HEK293T (cell line): ENCODE measurements around the gene GSPT1.

ENCODE experiments used
- CTCF ChIA-PET: fragments of 350-600 bp; formaldehyde crosslinking; extraction: SDS; loops from one replicate; lab custom pipeline; 2021; ENCODE audit warnings: antibody characterized with exemption, inconsistent platforms; lab: Yijun Ruan, JAX
- POLR2A ChIA-PET: fragments of 350-600 bp; formaldehyde crosslinking; extraction: SDS; loops from one replicate; lab custom pipeline; 2020; ENCODE audit warnings: antibody characterized with exemption, inconsistent platforms; lab: Yijun Ruan, JAX
- DNase-seq: peaks from one replicate; pipeline ENCODE4 v3.0.0; 2012; ENCODE audit warnings: mixed read lengths; ENCODE audit errors: extremely low spot score
- ARNT ChIP-seq: fragments of 450-650 bp; IDR thresholded peaks from 2 replicates; pipeline ENCODE4 v1.6.1; 2017; ENCODE audit warnings: mild to moderate bottlenecking
- BHLHE40 ChIP-seq: fragments of 450-650 bp; IDR thresholded peaks from 2 replicates; pipeline ENCODE4 v1.6.1; 2016; ENCODE audit warnings: mild to moderate bottlenecking, moderate library complexity, borderline replicate concordance
- CTBP1 ChIP-seq: fragments of 450-650 bp; IDR thresholded peaks from 2 replicates; pipeline ENCODE4 v1.6.1; 2016; ENCODE audit warnings: borderline replicate concordance
- ELF4 ChIP-seq: fragments of 450-650 bp; IDR thresholded peaks from 2 replicates; pipeline ENCODE4 v1.6.1; 2017; ENCODE audit warnings: antibody characterized with exemption
- FOXA1 ChIP-seq: fragments of 450-650 bp; IDR thresholded peaks from 2 replicates; pipeline ENCODE4 v1.6.1; 2016; ENCODE audit warnings: mild to moderate bottlenecking
- FOXK2 ChIP-seq: fragments of 450-650 bp; IDR thresholded peaks from 2 replicates; pipeline ENCODE4 v1.6.1; 2016; ENCODE audit warnings: mild to moderate bottlenecking
- FOXM1 ChIP-seq: fragments of 450-650 bp; IDR thresholded peaks from 2 replicates; pipeline ENCODE4 v1.6.1; 2017; ENCODE audit warnings: mild to moderate bottlenecking, borderline replicate concordance
- HDGF ChIP-seq: fragments of 450-650 bp; IDR thresholded peaks from 2 replicates; pipeline ENCODE4 v1.6.1; 2017; ENCODE audit warnings: antibody characterized with exemption, borderline replicate concordance
- L3MBTL2 ChIP-seq: fragments of 450-650 bp; conservative IDR thresholded peaks from 2 replicates; pipeline ENCODE4 v1.6.1; 2016; ENCODE audit warnings: mild to moderate bottlenecking
- LEF1 ChIP-seq: fragments of 450-650 bp; IDR thresholded peaks from 2 replicates; pipeline ENCODE4 v1.6.1; 2017; ENCODE audit warnings: mild to moderate bottlenecking, borderline replicate concordance
- NFRKB ChIP-seq: fragments of 450-650 bp; IDR thresholded peaks from 2 replicates; pipeline ENCODE4 v1.6.1; 2016; ENCODE audit warnings: mild to moderate bottlenecking, moderate library complexity
- PKNOX1 ChIP-seq: fragments of 450-650 bp; IDR thresholded peaks from 2 replicates; pipeline ENCODE4 v1.6.1; 2016
- SP1 ChIP-seq: fragments of 450-650 bp; IDR thresholded peaks from 2 replicates; pipeline ENCODE4 v1.6.1; 2017
- SUZ12 ChIP-seq: fragments of 450-650 bp; IDR thresholded peaks from 2 replicates; pipeline ENCODE4 v1.6.1; 2016; ENCODE audit warnings: mild to moderate bottlenecking
- TARDBP ChIP-seq: fragments of 450-650 bp; IDR thresholded peaks from 2 replicates; pipeline ENCODE4 v1.6.1; 2016
- ZNF384 ChIP-seq: fragments of 450-650 bp; IDR thresholded peaks from 2 replicates; pipeline ENCODE4 v1.6.1; 2016

Gene GSPT1

DNA sequence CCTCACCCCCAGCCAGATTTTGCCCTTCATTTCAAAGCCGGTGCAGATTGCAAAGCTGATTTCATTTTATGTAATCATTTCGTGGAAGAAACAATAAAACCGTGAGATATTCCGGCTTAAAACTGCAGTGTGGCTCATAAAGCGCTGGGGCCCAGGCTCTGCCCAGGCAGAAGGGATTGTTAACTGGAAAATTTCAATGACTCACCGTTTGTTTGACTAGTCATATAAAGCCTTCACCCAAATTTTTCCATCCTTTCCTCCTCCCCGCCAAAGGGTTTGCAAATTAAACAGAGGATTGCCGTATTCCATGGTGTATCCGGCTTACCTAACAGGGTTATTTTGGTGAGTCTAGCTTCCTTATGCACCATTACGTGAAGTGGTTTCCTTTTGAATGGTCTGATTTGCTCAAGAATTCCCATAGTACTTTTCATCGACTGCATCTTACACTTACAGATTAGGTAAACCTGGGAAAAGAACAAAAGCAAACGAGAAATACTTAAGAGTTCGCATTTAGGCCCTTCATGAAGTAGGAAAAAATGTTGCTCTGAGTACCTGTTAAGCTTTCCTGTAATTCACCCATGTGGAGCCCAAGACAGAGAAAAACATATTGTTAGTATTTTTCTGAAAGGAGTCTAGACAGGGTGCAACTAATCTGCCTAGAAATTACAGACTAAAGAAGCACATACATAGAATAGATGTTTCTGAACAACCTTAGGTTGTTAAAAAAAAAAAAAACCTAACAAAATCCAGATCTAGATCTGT lies 949 bp upstream of the GSPT1 start:
- ChIA-PET POLR2A (interaction anchor here (0.8 to 1.6 kb wide), 5 partner anchors 16 to 151 kb away, joined by 3 to 6 read pairs (median 4); partner anchors contain the start of gene SNX29), CTCF (interaction anchor here (0.6 to 1.9 kb wide), 3 partner anchors 33 to 356 kb away, joined by 3 to 9 read pairs (median 3); no protein-coding TSS in a partner anchor)
- no peak for TF ChIP-seq SP1
- no peak for TF ChIP-seq HDGF
- no peak for TF ChIP-seq ARNT
- TF ChIP-seq FOXA1: no peak
- TF ChIP-seq L3MBTL2: no peak
- no peak for TF ChIP-seq PKNOX1
- no peak for TF ChIP-seq FOXK2
- TF ChIP-seq ELF4: no peak
- DNase-seq: peak; percentile 51

- peak; percentile 17 for DNase-seq
- ChIA-PET CTCF (interaction anchor here (1.0 to 1.9 kb wide), 2 partner anchors 46 to 152 kb away, joined by 3 to 9 read pairs; no protein-coding TSS in a partner anchor), POLR2A (interaction anchor here (1.5 to 1.6 kb wide), 3 partner anchors 44 to 153 kb away, joined by 3 to 6 read pairs (median 4); partner anchors contain the start of gene SNX29)
- TF ChIP-seq BHLHE40 (no peak), ELF4 (no peak), LEF1 (no peak), TARDBP (no peak), L3MBTL2 (no peak), HDGF (no peak), ZNF384 (no peak), FOXK2 (no peak), NFRKB (no peak), CTBP1 (no peak), ARNT (no peak), FOXA1 (no peak), FOXM1 (no peak), SP1 (no peak), SUZ12 (no peak), PKNOX1 (no peak)
Observed at GRCh38 chr16:11915114-11915643, 577 bp downstream of the GSPT1 start.

- peak; percentile 24 for DNase-seq
- no peak for TF ChIP-seq SUZ12
- no peak for TF ChIP-seq ELF4
- no peak for TF ChIP-seq L3MBTL2
- no peak for TF ChIP-seq FOXK2
- TF ChIP-seq FOXA1: no peak
- TF ChIP-seq FOXM1: no peak
- TF ChIP-seq NFRKB: no peak
- no peak for TF ChIP-seq SP1
- no peak for TF ChIP-seq ZNF384
- TF ChIP-seq HDGF: no peak
- TF ChIP-seq PKNOX1: no peak
- TF ChIP-seq LEF1: no peak
- TF ChIP-seq TARDBP: no peak
- no peak for TF ChIP-seq BHLHE40
- no peak for TF ChIP-seq ARNT
- TF ChIP-seq CTBP1: no peak
- POLR2A ChIA-PET: no interaction called here
- CTCF ChIA-PET: interaction anchor here (0.6 to 0.7 kb wide), 2 partner anchors 65 to 74 kb away, joined by 3 read pairs; no protein-coding TSS in a partner anchor
Observed at GRCh38 chr16:11914210-11915113, 1.3 kb downstream of the GSPT1 start.

DNA sequence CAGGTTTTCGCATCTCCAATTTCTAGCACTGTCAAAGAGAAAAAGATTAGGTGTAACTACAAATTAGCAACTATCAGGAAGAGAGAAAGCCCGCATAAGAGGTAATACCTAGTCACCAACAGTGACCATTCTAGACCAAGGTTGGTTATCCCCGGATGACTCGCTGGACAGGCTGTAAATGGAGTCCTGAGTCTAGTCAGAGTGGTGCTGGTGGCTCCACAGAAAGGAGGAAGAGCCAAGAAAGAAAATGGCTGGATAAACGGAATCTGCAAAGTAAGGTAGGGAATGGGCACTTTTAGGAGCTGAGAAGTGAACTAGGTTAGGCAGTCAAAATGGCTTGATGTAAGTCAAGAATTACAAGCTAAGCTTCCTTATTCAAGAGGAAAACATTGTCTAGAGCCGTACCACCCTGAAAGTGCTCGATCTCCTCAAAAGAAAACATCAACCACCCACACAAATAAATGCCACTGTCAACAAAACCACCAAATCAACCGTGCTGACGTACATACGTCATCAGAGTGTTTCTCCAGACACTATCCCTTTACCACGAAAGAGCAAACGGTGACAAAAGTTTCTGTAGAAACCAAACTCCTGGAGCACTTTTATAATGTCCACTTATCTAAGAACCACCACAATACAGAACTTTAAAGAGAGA lies 2.2 kb downstream of the GSPT1 start:
- DNase-seq: no peak
- TF ChIP-seq LEF1: no peak
- TF ChIP-seq BHLHE40: no peak
- TF ChIP-seq FOXM1: no peak
- no peak for TF ChIP-seq ELF4
- TF ChIP-seq TARDBP: no peak
- TF ChIP-seq FOXK2: no peak
- no peak for TF ChIP-seq HDGF
- no peak for TF ChIP-seq NFRKB
- no peak for TF ChIP-seq FOXA1
- TF ChIP-seq ZNF384: no peak
- TF ChIP-seq ARNT: no peak
- no peak for TF ChIP-seq SUZ12
- TF ChIP-seq CTBP1: no peak
- TF ChIP-seq L3MBTL2: no peak
- no peak for TF ChIP-seq SP1
- TF ChIP-seq PKNOX1: no peak
- ChIA-PET POLR2A (interaction anchor here (1.4 kb wide), 1 partner anchor 14 kb away, joined by 4 read pairs; no protein-coding TSS in a partner anchor), CTCF (interaction anchor here (0.6 to 0.7 kb wide), 2 partner anchors 64 to 73 kb away, joined by 3 read pairs; no protein-coding TSS in a partner anchor)
